Mononuclear cell (primary cell): ENCODE data around the gene CDH4. TPM values are rescaled to one million over a fixed set of nuclear protein-coding genes. Genes with fewer than 3 reads are reported as not detected.

Experiments
- H3K27me3 ChIP-seq: 2 replicates; pipeline ENCODE4 v1.6.0; 2011; ENCODE audit warnings: low read length, control low read depth; ENCODE audit not compliant: insufficient read depth
- H3K4me1 ChIP-seq: 2 replicates; pipeline ENCODE4 v1.5.1; 2011; ENCODE audit warnings: mild to moderate bottlenecking, low read length, control low read depth; ENCODE audit not compliant: insufficient read depth
- H3K4me3 ChIP-seq: 2 replicates; pipeline ENCODE4 v1.5.1; 2011; ENCODE audit warnings: mild to moderate bottlenecking, low read length, moderate library complexity
- H3K9me3 ChIP-seq: 2 replicates; pipeline ENCODE4 v1.5.1; 2011; ENCODE audit warnings: low read depth, mild to moderate bottlenecking, control low read depth, low read length
- total RNA-seq: library from RNA; depleted of rRNA; stranded (reverse); fragments of >200 nt; gene quantifications from one replicate; pipeline ENCODE4 v1.2.3, GENCODE V29; 2012

The CDH4 gene
- total RNA-seq, 1 donor = under 0.01 TPM

GRCh38 chr20:61635721-61636455 lies 383.8 kb downstream of the CDH4 start:
- no peaks in the 10 kb centered on the region for H3K4me1 ChIP-seq
- H3K9me3 ChIP-seq = no peaks in the 10 kb centered on the region
- H3K4me3 ChIP-seq = no peak overlapping the region
- no peaks in the 10 kb centered on the region for H3K27me3 ChIP-seq

GRCh38 chr20:61636531-61637116 lies 384.6 kb downstream of the CDH4 start:
- Histone ChIP-seq H3K9me3 (no peaks in the 10 kb centered on the region), H3K27me3 (no peaks in the 10 kb centered on the region), H3K4me1 (no peaks in the 10 kb centered on the region), H3K4me3 (no peak overlapping the region)

- H3K9me3 ChIP-seq = no peaks in the 10 kb centered on the region
- no peaks in the 10 kb centered on the region for H3K4me1 ChIP-seq
- H3K4me3 ChIP-seq = no peak overlapping the region
- H3K27me3 ChIP-seq = no peaks in the 10 kb centered on the region
Observed at GRCh38 chr20:61638802-61639585, 386.9 kb downstream of the CDH4 start.

GRCh38 chr20:61640131-61640870 lies 388.2 kb downstream of the CDH4 start:
- Histone ChIP-seq H3K9me3 (no peaks in the 10 kb centered on the region), H3K4me1 (no peaks in the 10 kb centered on the region), H3K4me3 (no peak overlapping the region), H3K27me3 (no peaks in the 10 kb centered on the region)

GRCh38 chr20:61640871-61641245 lies 388.8 kb downstream of the CDH4 start:
- Histone ChIP-seq H3K27me3 (no peaks in the 10 kb centered on the region), H3K4me1 (no peaks in the 10 kb centered on the region), H3K4me3 (no peak overlapping the region), H3K9me3 (no peaks in the 10 kb centered on the region)

GRCh38 chr20:61643656-61644377 lies 391.8 kb downstream of the CDH4 start:
- no peaks in the 10 kb centered on the region for H3K4me1 ChIP-seq
- H3K27me3 ChIP-seq = no peaks in the 10 kb centered on the region
- H3K9me3 ChIP-seq = no peaks in the 10 kb centered on the region
- no peak overlapping the region for H3K4me3 ChIP-seq

- no peaks in the 10 kb centered on the region for H3K4me1 ChIP-seq
- H3K4me3 ChIP-seq = no peak overlapping the region
- H3K9me3 ChIP-seq = no peaks in the 10 kb centered on the region
- no peaks in the 10 kb centered on the region for H3K27me3 ChIP-seq
Observed at GRCh38 chr20:61644378-61645076, 392.5 kb downstream of the CDH4 start.

GRCh38 chr20:61645732-61646131 lies 393.7 kb downstream of the CDH4 start:
- Histone ChIP-seq H3K9me3 (no peaks in the 10 kb centered on the region), H3K4me3 (no peak overlapping the region), H3K4me1 (no peaks in the 10 kb centered on the region), H3K27me3 (no peaks in the 10 kb centered on the region)

GRCh38 chr20:61646453-61646852 lies 394.4 kb downstream of the CDH4 start:
- H3K27me3 ChIP-seq = no peaks in the 10 kb centered on the region
- no peak overlapping the region for H3K4me3 ChIP-seq
- no peaks in the 10 kb centered on the region for H3K9me3 ChIP-seq
- no peaks in the 10 kb centered on the region for H3K4me1 ChIP-seq

GRCh38 chr20:61646986-61647385 lies 394.9 kb downstream of the CDH4 start:
- Histone ChIP-seq H3K9me3 (no peaks in the 10 kb centered on the region), H3K4me1 (no peaks in the 10 kb centered on the region), H3K27me3 (no peaks in the 10 kb centered on the region), H3K4me3 (no peak overlapping the region)

GRCh38 chr20:61647702-61648101 lies 395.6 kb downstream of the CDH4 start:
- no peaks in the 10 kb centered on the region for H3K4me1 ChIP-seq
- no peaks in the 10 kb centered on the region for H3K27me3 ChIP-seq
- no peaks in the 10 kb centered on the region for H3K9me3 ChIP-seq
- no peak overlapping the region for H3K4me3 ChIP-seq

GRCh38 chr20:61649105-61649859 lies 397.2 kb downstream of the CDH4 start:
- H3K27me3 ChIP-seq = no peaks in the 10 kb centered on the region
- H3K9me3 ChIP-seq = no peaks in the 10 kb centered on the region
- H3K4me3 ChIP-seq = no peak overlapping the region
- no peaks in the 10 kb centered on the region for H3K4me1 ChIP-seq

GRCh38 chr20:61649860-61650162 lies 397.8 kb downstream of the CDH4 start:
- no peaks in the 10 kb centered on the region for H3K27me3 ChIP-seq
- no peak overlapping the region for H3K4me3 ChIP-seq
- H3K4me1 ChIP-seq = no peaks in the 10 kb centered on the region
- H3K9me3 ChIP-seq = no peaks in the 10 kb centered on the region
